ENCODE measurements around the gene MED20. TPM values are rescaled to one million over a fixed set of nuclear protein-coding genes. Genes with fewer than 3 reads are reported as not detected.

The MED20 gene
- total RNA-seq, result 19.0 and 23.8 TPM in 2 replicates

GRCh38 chr6:41920921-41921711 lies at the start of gene MED20, which contains the start of gene BYSL:
MED20 (minus strand) TSS chr6:41921139; CDS start chr6:41921018, 121 bp downstream.
BYSL (plus strand) TSS chr6:41921499; CDS start chr6:41921563, 64 bp downstream.
- Mint-ChIP-seq H3K4me3 (peak within 1 kb of the TSS; percentile 98), H3K27me3 (ENCODE audit: insufficient read depth) (no peaks in the 10 kb centered on the region), H3K9me3 (no peaks in the 10 kb centered on the region), H3K27ac (peak within 1 kb of the TSS; percentile 98), H3K36me3 (ENCODE audit: low read depth) (peaks cover 31% of the 10 kb centered on the region), H3K4me1 (ENCODE audit: low read depth) (peaks cover 53% of the 10 kb centered on the region)
- intact Hi-C loops (cut with micrococcal nuclease), result loop anchor here (1.0 to 10.0 kb wide), 11 partner anchors 15 to 644 kb away; partner anchors contain the start of genes CCND3, MRPS10, PRICKLE4 and TFEB
- DNase-seq (ENCODE audit: low spot score), result peak; percentile 89

DNA sequence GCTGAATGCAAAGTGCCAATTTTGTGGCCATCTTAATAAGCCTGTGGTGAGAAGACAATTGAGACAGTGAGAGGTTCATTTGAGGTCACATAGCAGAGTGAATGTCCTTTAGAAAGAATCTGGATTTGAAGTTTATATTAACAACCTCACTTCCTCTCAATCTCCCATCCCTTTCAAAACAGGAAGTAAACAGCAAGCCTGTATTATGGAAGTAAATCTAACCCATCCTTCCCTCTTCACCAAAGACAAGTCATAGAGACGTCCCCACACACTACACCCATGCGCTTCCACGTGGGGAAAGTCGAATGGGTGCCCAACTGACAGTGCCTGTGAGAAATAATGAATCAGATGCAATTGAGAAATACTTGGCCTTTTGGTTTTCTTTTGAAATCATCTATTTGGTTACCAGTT lies 49.5 kb upstream of the MED20 start:
- no peaks in the 10 kb centered on the region for H3K9me3 Mint-ChIP-seq
- no peak for DNase-seq (ENCODE audit: low spot score)
- peaks cover 4% of the 10 kb centered on the region for H3K36me3 Mint-ChIP-seq (ENCODE audit: low read depth)
- H3K4me3 Mint-ChIP-seq, result peak overlapping the region; percentile 15
- peaks cover 36% of the 10 kb centered on the region for H3K4me1 Mint-ChIP-seq (ENCODE audit: low read depth)
- intact Hi-C loops (cut with micrococcal nuclease), result loop anchor here (1.0 kb wide), 1 partner anchor 12 kb away; no protein-coding TSS in a partner anchor
- peak overlapping the region; percentile 93 for H3K27ac Mint-ChIP-seq
- no peaks in the 10 kb centered on the region for H3K27me3 Mint-ChIP-seq (ENCODE audit: insufficient read depth)

DNA sequence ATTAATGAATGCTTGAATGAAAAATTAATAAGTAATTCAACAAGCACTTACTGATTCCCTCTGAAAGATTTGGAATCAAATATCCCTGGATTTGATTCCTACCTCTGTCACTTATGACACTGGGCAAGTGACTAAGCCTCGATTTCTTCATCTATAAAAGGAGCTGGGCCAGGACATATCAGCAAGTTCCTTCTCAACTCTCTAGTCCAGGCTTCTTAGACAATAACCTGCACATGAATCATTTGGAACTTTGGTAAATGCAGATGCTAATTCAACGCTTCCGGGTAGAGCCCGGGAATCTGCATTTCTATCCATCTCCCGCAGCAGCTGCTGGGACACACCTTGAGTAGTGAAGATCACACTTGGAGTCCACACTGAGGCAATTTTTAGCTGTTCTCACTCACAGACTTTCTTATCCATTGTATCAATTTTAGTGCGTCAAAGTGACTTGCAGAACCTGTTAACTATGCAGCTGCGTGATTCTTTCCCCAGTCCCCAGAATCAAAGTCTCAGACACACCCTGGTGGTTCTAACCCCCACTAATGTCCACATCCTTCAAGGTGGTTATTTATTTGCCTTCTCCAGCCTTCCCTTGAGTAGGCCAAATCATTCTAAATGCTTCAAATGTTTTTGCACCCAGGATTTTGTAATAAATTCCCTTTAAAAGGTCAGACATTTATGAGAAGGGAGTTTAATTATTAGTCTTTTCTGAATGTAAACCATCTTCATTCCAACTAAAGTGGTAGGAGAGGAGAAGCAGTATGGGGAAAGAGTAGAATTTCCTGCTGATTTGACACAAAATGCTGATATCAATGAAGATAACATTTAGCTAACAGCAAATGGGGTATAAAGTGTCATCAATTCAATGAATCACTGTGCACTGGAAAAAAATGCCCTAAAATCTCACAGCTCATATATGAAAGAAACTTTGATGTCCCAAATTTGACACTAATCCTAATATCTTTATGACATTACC lies 46.7 kb upstream of the MED20 start:
- peak overlapping the region; percentile 19 for H3K27ac Mint-ChIP-seq
- peaks cover 52% of the 10 kb centered on the region for H3K4me1 Mint-ChIP-seq (ENCODE audit: low read depth)

DNA sequence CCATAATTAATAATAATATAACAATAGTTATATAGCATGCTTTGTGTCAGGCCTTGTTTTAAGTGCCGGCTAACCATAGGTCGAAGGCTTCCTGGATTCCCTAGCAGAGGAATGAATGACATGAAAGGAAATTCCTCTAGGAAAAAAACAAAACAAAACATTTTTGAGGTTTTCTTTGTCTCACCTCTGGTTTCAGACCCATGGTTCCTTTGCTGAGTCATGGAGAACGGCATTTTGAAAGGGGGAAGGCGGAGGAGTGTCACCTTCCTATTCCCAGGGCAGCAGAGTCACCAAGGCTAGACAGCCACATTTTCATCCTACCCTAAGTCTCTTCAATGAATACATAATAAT lies 46.0 kb upstream of the MED20 start:
- Mint-ChIP-seq H3K4me3 (no peak overlapping the region), H3K36me3 (ENCODE audit: low read depth) (peaks cover 9% of the 10 kb centered on the region), H3K27me3 (ENCODE audit: insufficient read depth) (no peaks in the 10 kb centered on the region), H3K9me3 (no peaks in the 10 kb centered on the region), H3K4me1 (ENCODE audit: low read depth) (peaks cover 52% of the 10 kb centered on the region), H3K27ac (no peak overlapping the region)
- DNase-seq (ENCODE audit: low spot score), result no peak
- intact Hi-C loops (cut with micrococcal nuclease), result no loop called here

More for the DNA sequence above, 46.7 kb upstream of the MED20 start:
- DNase-seq (ENCODE audit: low spot score), result no peak
- no peak overlapping the region for H3K4me3 Mint-ChIP-seq
- H3K36me3 Mint-ChIP-seq (ENCODE audit: low read depth), result peaks cover 9% of the 10 kb centered on the region
- no peaks in the 10 kb centered on the region for H3K27me3 Mint-ChIP-seq (ENCODE audit: insufficient read depth)
- intact Hi-C loops (cut with micrococcal nuclease), result no loop called here
- no peaks in the 10 kb centered on the region for H3K9me3 Mint-ChIP-seq

DNA sequence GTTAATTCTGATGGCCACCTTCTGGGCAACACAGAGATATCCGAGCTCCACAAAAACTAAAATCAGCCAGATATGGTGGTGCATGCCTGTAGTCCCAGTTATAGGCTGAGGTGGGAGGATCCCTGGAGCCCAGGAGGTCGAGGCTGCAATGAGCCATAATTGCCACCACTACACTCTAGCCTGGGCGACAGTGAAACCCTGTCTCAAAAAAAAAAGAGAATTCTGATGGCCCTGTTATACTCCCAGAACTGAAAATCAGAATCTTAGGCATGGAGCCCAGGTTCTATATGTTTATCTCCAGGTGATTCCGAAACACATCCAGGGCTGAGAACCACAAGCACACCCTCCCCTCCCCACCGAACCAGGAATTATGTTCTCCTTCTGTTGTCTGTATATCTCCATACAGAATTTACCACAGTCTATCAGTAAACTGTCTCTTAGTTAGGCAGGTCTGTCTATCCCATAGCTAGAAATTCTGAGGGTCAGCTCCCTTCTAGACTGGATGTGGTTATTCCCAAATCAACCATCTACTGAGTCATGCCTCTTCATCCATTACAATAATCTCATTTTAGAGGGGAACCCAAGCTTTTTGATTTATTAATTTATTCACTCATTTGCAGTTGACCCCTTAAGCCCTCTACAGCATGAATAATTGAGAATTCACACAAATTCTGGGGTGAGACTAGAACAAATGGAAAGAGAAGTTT lies 45.4 kb upstream of the MED20 start:
- peaks cover 14% of the 10 kb centered on the region for H3K36me3 Mint-ChIP-seq (ENCODE audit: low read depth)
- no peak overlapping the region for H3K27ac Mint-ChIP-seq
- peaks cover 58% of the 10 kb centered on the region for H3K4me1 Mint-ChIP-seq (ENCODE audit: low read depth)
- H3K4me3 Mint-ChIP-seq, result no peak overlapping the region
- intact Hi-C loops (cut with micrococcal nuclease), result no loop called here
- no peak for DNase-seq (ENCODE audit: low spot score)
- H3K27me3 Mint-ChIP-seq (ENCODE audit: insufficient read depth), result no peaks in the 10 kb centered on the region
- H3K9me3 Mint-ChIP-seq, result no peaks in the 10 kb centered on the region

DNA sequence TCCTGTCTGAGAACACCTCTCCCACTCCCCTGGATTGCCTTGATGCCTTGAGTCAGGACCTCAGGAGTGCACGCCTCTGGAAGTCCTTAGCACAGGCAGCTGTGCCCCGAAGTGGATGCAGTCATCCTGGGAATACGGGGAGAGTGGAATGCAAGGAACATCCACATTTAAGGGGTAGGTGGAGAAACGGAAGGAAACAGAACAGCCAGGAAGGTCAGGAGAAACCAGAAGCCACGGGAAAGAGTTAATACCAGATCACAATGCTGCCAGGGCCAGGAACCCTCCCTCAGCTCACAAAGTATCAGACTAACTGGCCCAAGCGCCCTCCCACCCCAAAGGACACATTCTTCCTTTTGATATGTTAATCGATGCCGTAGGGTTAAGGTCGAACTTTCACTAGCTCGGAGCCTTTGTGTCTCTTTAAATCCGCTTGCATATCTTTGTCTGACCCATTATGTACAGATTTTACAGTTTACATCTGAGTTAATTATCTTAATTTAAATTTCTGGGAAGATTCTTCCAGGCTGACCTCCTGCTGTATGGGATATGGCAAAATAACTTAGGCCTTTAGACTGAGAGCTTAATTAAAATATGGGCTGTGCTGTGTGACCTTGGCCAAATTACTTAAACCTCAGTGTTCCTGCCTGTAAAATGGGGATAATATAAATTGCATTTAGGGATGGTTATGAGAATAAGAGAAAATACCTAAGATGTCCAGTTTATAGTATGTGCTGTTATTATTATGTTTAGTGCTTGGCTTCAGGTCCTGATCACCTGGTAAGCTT lies 44.7 kb upstream of the MED20 start:
- Mint-ChIP-seq H3K27ac (no peak overlapping the region), H3K4me1 (ENCODE audit: low read depth) (peaks cover 51% of the 10 kb centered on the region), H3K9me3 (no peaks in the 10 kb centered on the region), H3K27me3 (ENCODE audit: insufficient read depth) (no peaks in the 10 kb centered on the region), H3K4me3 (no peak overlapping the region), H3K36me3 (ENCODE audit: low read depth) (peaks cover 12% of the 10 kb centered on the region)
- no peak for DNase-seq (ENCODE audit: low spot score)
- intact Hi-C loops (cut with micrococcal nuclease), result no loop called here

GRCh38 chr6:41964201-41964887 lies 43.4 kb upstream of the MED20 start:
- intact Hi-C loops (cut with micrococcal nuclease), result no loop called here
- no peak for DNase-seq (ENCODE audit: low spot score)
- no peaks in the 10 kb centered on the region for H3K9me3 Mint-ChIP-seq
- peaks cover 11% of the 10 kb centered on the region for H3K36me3 Mint-ChIP-seq (ENCODE audit: low read depth)
- H3K4me3 Mint-ChIP-seq, result no peak overlapping the region
- peaks cover 46% of the 10 kb centered on the region for H3K4me1 Mint-ChIP-seq (ENCODE audit: low read depth)
- H3K27ac Mint-ChIP-seq, result peak overlapping the region; percentile 1
- no peaks in the 10 kb centered on the region for H3K27me3 Mint-ChIP-seq (ENCODE audit: insufficient read depth)

DNA sequence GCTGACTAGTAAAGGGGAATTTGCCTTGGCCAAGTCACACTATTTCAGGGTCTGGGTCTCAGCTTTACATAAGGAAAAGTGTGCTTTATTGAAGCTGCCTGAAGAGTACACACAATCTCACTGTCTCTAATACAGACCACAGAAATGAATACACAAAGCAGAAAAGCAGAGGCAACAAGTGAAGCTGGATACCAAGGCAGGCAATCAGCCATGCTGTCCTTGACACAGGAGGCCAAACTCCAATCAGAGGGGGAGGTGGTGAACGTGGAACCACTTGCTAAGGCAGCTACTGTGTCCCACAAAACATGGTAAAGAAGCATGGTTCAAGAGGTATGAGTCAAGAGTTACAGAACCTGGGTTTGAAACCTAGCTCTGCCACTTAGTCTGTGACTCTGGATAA lies 42.4 kb upstream of the MED20 start:
- Mint-ChIP-seq H3K4me1 (ENCODE audit: low read depth) (peaks cover 55% of the 10 kb centered on the region), H3K27me3 (ENCODE audit: insufficient read depth) (no peaks in the 10 kb centered on the region), H3K36me3 (ENCODE audit: low read depth) (peaks cover 15% of the 10 kb centered on the region), H3K27ac (no peak overlapping the region), H3K9me3 (peaks cover 9% of the 10 kb centered on the region), H3K4me3 (no peak overlapping the region)
- intact Hi-C loops (cut with micrococcal nuclease), result no loop called here
- DNase-seq (ENCODE audit: low spot score), result no peak

- DNase-seq (ENCODE audit: low spot score), result no peak
- Mint-ChIP-seq H3K27ac (no peak overlapping the region), H3K36me3 (ENCODE audit: low read depth) (peaks cover 16% of the 10 kb centered on the region), H3K4me3 (peak overlapping the region; percentile 4), H3K27me3 (ENCODE audit: insufficient read depth) (no peaks in the 10 kb centered on the region), H3K9me3 (peaks cover 9% of the 10 kb centered on the region), H3K4me1 (ENCODE audit: low read depth) (peaks cover 39% of the 10 kb centered on the region)
- intact Hi-C loops (cut with micrococcal nuclease), result no loop called here
These were observed 39.1 kb upstream of the MED20 start for GRCh38 chr6:41960028-41960427.

- intact Hi-C loops (cut with micrococcal nuclease), result loop anchor here (1.0 to 2.0 kb wide), 8 partner anchors 12 to 86 kb away; no protein-coding TSS in a partner anchor
- DNase-seq (ENCODE audit: low spot score), result no peak
- Mint-ChIP-seq H3K9me3 (peaks cover 9% of the 10 kb centered on the region), H3K4me1 (ENCODE audit: low read depth) (peaks cover 26% of the 10 kb centered on the region), H3K27me3 (ENCODE audit: insufficient read depth) (no peaks in the 10 kb centered on the region), H3K4me3 (peak overlapping the region; percentile 29), H3K27ac (peak overlapping the region; percentile 88), H3K36me3 (ENCODE audit: low read depth) (peaks cover 13% of the 10 kb centered on the region)
These were observed 37.3 kb upstream of the MED20 start for GRCh38 chr6:41958022-41958856.

DNA sequence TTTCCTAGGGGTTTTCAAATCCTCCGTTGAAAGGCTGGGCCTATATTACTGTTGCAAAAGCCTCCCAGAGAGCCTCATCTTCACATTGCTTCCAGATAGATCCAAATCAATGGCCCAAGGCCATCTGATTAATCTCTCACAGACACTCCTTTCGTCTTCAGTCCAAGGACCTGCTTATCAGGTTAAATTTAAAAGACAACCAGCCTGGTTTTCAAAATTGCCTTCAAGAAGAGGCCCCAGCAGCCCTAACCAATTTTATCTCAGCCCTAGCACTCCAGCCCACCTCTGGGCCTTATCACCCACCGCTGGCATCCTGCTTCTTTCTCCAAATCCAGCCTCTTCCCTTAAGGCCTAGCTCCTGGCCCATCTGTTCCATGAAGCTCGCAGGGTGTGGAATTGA lies 36.2 kb upstream of the MED20 start:
- peaks cover 12% of the 10 kb centered on the region for H3K36me3 Mint-ChIP-seq (ENCODE audit: low read depth)
- intact Hi-C loops (cut with micrococcal nuclease), result no loop called here
- peaks cover 21% of the 10 kb centered on the region for H3K4me1 Mint-ChIP-seq (ENCODE audit: low read depth)
- no peak for DNase-seq (ENCODE audit: low spot score)
- H3K27ac Mint-ChIP-seq, result peak overlapping the region; percentile 2
- no peak overlapping the region for H3K4me3 Mint-ChIP-seq
- peaks cover 9% of the 10 kb centered on the region for H3K9me3 Mint-ChIP-seq
- H3K27me3 Mint-ChIP-seq (ENCODE audit: insufficient read depth), result no peaks in the 10 kb centered on the region
